Activated T-helper 1 cell treated with anti-CD3 and anti-CD28 coated beads, Interleukin-12 subunit alpha, Interleukin-12 subunit beta, Interleukin-2, Interleukin-4 antibody, amounts not matched to agents 30 ng/mL and 10 ng/mL and 1 ng/mL, durations not matched to agents 14 hours and 24 hours and 36 hours (primary cell): ENCODE results near the gene CATSPER3. TPM values are rescaled to one million over a fixed set of nuclear protein-coding genes. Genes with fewer than 3 reads are reported as not detected.

Source experiments
- DNase-seq: peaks from one replicate; pipeline ENCODE4 v3.0.0; 2021; ENCODE audit warnings: low spot score
- H3K27ac Mint-ChIP-seq: one replicate; pipeline ENCODE4 v1.8.0; 2021; ENCODE audit warnings: mild to moderate bottlenecking, mixed read lengths
- H3K27me3 Mint-ChIP-seq: one replicate; pipeline ENCODE4 v1.8.0; 2022; ENCODE audit warnings: mild to moderate bottlenecking, moderate library complexity, mixed read lengths; ENCODE audit not compliant: insufficient read depth
- H3K36me3 Mint-ChIP-seq: one replicate; pipeline ENCODE4 v1.8.0; 2021; ENCODE audit warnings: low read depth, mixed read lengths
- H3K4me1 Mint-ChIP-seq: one replicate; pipeline ENCODE4 v1.8.0; 2021; ENCODE audit warnings: low read depth, mixed read lengths
- H3K4me3 Mint-ChIP-seq: one replicate; pipeline ENCODE4 v1.8.0; 2021; ENCODE audit warnings: mild to moderate bottlenecking, moderate library complexity, mixed read lengths
- H3K9me3 Mint-ChIP-seq: one replicate; pipeline ENCODE4 v1.8.0; 2021; ENCODE audit warnings: mixed read lengths
- intact Hi-C: fragments of 100-400 bp; cut with micrococcal nuclease; formaldehyde crosslinking; loops from one replicate; pipeline ENCODE4 v1.15.1; 2024
- total RNA-seq: library from RNA; stranded (reverse); gene quantifications from 2 replicates; pipeline ENCODE4 v1.2.3, GENCODE V29; 2022

Gene CATSPER3
- total RNA-seq, 1 donor from 2014 or later = 0.41 TPM

DNA sequence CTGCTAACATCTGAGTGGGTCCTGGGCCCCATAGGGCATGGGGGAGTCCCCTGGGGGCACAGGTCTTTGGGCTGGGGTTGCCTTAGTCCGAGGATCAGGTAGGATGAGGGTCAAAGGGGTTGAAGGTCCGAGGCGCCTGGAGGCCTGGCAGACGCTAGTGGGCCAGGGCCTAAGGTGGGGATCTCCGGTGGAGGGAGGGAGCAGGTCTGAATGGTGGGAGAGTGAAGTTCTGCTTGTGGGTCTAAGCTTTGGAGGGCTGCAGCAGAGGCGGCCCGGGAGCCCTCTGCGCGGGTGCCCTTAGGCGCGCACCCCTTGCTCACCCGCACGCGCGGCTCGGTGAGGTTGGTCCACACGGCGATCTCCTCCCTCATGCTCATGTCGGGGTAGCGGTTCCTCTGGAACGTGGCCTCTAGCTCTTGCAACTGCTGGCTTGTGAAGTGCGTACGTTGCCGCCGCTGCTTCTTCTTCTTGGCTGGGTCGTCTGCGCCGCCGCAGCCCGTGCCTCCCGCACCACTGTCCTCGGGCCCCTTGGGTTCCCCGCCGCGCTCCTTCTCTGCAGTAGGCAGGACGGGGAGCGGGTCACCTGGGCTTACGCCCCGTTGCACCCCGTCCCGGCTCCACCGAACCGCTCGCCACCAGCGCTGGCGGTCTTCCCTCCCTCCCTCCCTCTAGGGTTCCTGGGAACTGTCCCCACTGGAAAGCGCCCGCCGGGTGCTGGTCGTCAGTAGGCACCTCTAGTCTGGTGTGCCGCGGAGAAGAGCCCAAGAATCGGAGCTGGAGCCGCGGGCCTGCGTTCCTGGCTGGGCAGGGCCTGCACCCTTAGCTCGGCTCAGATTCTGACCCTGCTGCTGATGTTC is 63.5 kb downstream of the CATSPER3 start:
- Mint-ChIP-seq H3K9me3 (peaks cover 5% of the 10 kb centered on the region), H3K27ac (no peak overlapping the region), H3K4me1 (peaks cover 36% of the 10 kb centered on the region), H3K36me3 (peaks cover 11% of the 10 kb centered on the region), H3K4me3 (peak overlapping the region; percentile 54), H3K27me3 (peaks cover 68% of the 10 kb centered on the region)
- intact Hi-C loops = loop anchor here (5.0 kb wide), 5 partner anchors 69 to 511 kb away; no protein-coding TSS in a partner anchor
- no peak for DNase-seq

DNA sequence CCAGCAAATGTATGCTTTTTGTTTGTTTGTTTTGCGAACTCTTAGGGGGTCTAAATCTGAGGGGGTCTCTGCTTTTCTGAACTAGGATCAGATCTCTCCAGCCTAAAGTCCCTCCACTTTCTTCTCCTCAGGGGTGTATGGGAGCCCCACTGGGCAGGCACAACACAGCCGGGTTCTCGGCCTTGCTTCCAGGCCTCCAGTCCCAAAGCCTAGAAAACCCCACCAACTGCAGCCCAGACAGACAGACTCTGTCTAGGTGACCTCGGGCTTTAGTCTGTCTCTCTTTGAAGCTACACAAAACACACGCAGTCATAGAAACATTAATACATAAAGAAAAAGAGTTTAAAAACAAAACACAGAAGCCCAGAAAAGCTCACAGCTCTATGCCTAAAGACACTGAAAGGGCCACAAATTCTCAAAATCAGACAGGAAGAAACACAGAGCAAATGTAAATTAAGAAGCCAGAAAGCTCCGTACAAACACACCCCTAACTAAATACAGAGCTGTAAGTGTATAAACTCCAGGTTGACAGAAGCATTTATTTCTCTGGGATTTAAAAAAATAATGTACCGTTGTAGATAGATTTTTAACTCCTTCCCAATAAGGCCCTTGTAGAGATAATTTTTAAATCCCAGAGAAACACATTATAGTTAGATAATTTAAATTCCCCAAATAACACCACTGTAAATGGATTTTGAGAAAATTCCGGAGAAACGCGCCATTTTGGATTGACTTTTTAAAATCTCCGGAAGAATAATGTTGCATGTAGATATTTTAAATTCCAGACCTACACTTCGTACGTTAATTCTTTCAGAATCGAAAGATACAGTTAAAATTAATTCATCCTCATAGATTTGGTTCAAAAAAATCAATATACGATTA is 64.3 kb downstream of the CATSPER3 start:
- intact Hi-C loops = loop anchor here (5.0 kb wide), 5 partner anchors 70 to 510 kb away; no protein-coding TSS in a partner anchor
- no peak overlapping the region for H3K27ac Mint-ChIP-seq
- peak overlapping the region; percentile 63 for H3K4me3 Mint-ChIP-seq
- H3K27me3 Mint-ChIP-seq = peaks cover 70% of the 10 kb centered on the region
- H3K36me3 Mint-ChIP-seq = peaks cover 11% of the 10 kb centered on the region
- no peak for DNase-seq
- peaks cover 5% of the 10 kb centered on the region for H3K9me3 Mint-ChIP-seq
- peaks cover 36% of the 10 kb centered on the region for H3K4me1 Mint-ChIP-seq

DNA sequence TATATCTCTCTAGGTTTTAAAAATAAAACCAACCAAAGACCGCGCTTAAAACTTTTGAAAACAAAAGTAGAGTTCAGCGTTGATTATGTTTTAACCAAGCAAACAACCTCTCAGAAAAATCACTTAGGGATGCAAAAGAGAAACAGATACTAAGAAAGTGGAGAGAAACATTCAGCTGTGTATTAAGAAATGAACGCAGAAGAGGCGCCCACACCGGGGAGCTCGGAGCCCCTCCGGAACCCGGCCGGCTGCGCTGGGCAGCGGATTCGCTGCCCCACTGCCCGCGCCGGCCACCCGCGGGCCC is 64.9 kb downstream of the CATSPER3 start:
- Mint-ChIP-seq H3K27me3 (peaks cover 70% of the 10 kb centered on the region), H3K4me1 (peaks cover 36% of the 10 kb centered on the region), H3K4me3 (peak overlapping the region; percentile 63), H3K27ac (no peak overlapping the region), H3K36me3 (peaks cover 11% of the 10 kb centered on the region), H3K9me3 (peaks cover 5% of the 10 kb centered on the region)
- intact Hi-C loops = loop anchor here (5.0 kb wide), 5 partner anchors 70 to 510 kb away; no protein-coding TSS in a partner anchor
- DNase-seq = no peak

DNA sequence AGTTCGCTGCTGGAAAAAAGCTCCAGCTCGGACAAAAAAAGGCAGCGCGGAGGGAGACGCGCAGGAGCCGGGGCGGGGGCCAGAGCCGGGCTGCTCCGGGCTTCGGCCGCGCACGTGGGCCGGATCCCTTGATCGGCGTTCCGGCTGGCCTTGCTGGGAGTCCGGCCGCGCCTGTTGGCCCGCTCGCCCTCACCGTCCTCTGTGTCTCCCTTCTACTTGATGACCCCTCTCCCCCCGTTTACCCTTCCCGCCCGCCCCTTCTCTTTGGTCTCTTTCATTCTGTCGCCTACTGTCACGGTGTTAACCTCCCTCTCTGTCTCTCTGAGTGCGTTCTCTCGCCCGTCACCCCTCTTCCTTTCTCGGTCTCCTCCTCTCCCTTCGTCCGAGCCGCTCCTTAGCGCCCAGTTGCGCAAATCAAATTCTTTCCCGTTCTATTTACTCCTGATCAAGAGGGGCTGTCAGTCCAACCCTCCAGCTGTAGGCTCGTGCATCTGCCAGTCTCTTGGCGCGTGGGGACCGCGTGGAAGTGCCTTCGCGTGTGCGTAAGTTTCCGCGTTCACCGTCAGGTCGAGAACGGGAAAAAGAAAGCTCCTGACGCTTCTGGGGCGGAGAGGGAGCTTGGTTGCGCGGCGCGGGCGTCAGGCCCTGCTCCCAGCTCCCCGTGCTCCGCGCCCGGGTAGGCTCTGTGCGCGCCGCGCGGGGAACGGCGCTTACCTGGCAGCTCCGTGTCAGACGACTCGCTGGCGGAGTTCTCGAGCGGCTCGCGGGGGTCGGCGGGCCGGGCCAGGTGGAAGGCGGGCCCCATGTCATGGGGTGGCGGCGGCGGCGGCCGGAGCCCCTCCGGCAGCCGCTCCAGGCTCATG is 65.5 kb downstream of the CATSPER3 start:
- peaks cover 75% of the 10 kb centered on the region for H3K27me3 Mint-ChIP-seq
- peaks cover 5% of the 10 kb centered on the region for H3K9me3 Mint-ChIP-seq
- H3K36me3 Mint-ChIP-seq = peaks cover 11% of the 10 kb centered on the region
- H3K4me3 Mint-ChIP-seq = peak overlapping the region; percentile 85
- intact Hi-C loops = loop anchor here (5.0 kb wide), 5 partner anchors 71 to 509 kb away; no protein-coding TSS in a partner anchor
- peaks cover 36% of the 10 kb centered on the region for H3K4me1 Mint-ChIP-seq
- H3K27ac Mint-ChIP-seq = peak overlapping the region; percentile 78
- no peak for DNase-seq

DNA sequence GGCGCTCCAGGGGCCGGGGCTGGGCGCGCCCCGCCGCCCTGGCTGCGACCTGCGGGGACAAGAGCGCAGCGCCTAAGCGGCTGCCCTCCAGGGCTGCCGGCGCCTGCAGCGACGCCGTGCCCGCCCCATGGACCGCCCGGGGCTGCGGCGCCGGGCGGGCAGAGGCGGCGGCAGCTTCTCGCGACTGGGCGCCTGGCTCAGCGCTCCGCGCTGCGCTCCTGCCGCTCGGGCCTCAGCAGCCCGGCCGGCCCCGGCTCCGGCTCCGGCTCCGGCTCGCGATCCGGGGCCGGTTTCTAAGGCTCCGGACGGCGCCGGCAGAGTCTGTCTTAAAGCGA is 66.2 kb downstream of the CATSPER3 start, which contains the start of gene PITX1:
PITX1 (minus strand) TSS at position 328 of the 335 bp plus-strand sequence. CDS start 347 bp downstream, outside the sequence.
- peak within 1 kb of the TSS; percentile 87 for H3K27ac Mint-ChIP-seq
- peak within 1 kb of the TSS; percentile 85 for H3K4me3 Mint-ChIP-seq
- H3K4me1 Mint-ChIP-seq = peaks cover 36% of the 10 kb centered on the region
- DNase-seq = no peak
- H3K27me3 Mint-ChIP-seq = peaks cover 79% of the 10 kb centered on the region
- H3K9me3 Mint-ChIP-seq = peaks cover 5% of the 10 kb centered on the region
- peaks cover 11% of the 10 kb centered on the region for H3K36me3 Mint-ChIP-seq
- intact Hi-C loops = loop anchor here (5.0 kb wide), 5 partner anchors 72 to 508 kb away; no protein-coding TSS in a partner anchor

DNA sequence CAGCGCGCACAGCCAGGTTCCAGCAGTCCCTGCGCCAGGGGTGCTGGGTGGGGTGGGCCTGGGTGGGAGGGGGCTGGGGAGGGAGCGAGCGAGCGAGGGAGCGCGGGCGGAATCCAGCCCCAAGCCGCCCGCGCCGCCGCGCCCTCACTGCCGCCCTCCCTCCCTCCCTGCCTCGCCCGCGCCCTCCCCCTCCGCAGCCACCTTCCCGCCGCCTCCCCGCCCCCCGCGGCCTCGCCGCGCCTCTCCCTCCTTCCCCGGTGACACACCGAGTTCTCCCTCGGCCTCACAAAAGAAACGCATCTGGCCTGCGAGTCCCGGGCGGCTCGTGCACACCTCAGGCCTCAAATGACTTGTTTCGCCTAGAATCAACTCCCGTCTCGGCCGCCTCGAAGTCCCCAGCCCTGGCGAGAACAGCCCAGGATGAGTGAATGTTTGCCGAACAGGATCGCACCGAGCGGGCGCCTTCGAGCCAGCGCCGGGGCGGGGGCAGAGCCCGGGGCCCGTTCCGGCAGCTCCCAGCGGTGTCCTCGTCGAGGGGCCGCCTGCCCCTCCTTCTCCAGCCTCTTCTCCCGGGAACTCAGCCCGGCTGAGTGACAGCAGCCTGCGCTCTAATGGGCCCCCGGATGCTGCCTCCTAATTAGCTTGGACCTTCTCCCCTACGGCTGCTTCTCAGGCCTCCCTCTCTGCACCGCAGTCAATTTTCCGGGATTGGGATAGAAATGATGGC is 66.7 kb downstream of the CATSPER3 start:
- Mint-ChIP-seq H3K9me3 (peaks cover 4% of the 10 kb centered on the region), H3K27me3 (peaks cover 77% of the 10 kb centered on the region), H3K27ac (peak overlapping the region; percentile 87), H3K4me3 (peak overlapping the region; percentile 73), H3K36me3 (peaks cover 10% of the 10 kb centered on the region), H3K4me1 (peaks cover 34% of the 10 kb centered on the region)
- intact Hi-C loops = loop anchor here (5.0 kb wide), 5 partner anchors 72 to 508 kb away; no protein-coding TSS in a partner anchor
- DNase-seq = no peak

DNA sequence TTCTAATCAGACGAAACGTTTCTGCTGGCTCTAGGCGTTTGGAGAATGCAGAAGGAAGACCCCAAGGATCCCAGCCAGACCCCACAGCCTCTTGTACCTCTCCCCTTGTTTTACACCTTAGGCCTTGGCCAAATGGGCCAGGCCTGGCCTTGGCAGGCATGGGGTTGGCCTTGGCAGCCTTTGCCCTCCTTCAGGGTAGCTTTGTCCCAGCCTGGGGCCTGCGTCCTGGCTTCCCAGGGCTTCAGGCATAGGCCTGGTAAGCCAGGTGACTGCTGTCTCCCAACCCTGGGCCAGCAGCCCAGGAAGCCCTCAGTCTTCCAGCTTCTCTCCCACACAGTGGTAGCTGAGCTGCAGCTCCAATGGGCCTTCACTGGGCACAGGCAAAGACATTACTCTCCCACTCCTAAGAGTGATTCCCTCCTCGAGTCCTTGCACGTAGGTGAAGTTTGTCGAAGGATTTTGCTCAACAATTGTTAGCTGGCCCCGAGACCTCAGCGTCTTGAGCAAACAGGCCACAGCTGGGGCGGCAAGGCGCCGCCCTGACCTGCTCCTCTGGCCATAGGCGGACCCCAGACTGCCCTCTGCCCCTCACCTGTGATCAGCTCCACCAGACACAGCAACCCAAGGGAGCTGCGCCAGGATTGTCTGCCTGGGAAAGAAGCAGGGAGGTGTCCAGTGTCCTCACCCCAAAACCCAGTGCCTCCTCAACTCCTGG is 67.4 kb downstream of the CATSPER3 start:
- peak overlapping the region; percentile 70 for H3K4me3 Mint-ChIP-seq
- peak overlapping the region; percentile 77 for H3K27ac Mint-ChIP-seq
- peaks cover 71% of the 10 kb centered on the region for H3K27me3 Mint-ChIP-seq
- H3K4me1 Mint-ChIP-seq = peaks cover 27% of the 10 kb centered on the region
- no peaks in the 10 kb centered on the region for H3K9me3 Mint-ChIP-seq
- no peak for DNase-seq
- peaks cover 5% of the 10 kb centered on the region for H3K36me3 Mint-ChIP-seq
- intact Hi-C loops = loop anchor here (5.0 kb wide), 5 partner anchors 73 to 507 kb away; no protein-coding TSS in a partner anchor

DNA sequence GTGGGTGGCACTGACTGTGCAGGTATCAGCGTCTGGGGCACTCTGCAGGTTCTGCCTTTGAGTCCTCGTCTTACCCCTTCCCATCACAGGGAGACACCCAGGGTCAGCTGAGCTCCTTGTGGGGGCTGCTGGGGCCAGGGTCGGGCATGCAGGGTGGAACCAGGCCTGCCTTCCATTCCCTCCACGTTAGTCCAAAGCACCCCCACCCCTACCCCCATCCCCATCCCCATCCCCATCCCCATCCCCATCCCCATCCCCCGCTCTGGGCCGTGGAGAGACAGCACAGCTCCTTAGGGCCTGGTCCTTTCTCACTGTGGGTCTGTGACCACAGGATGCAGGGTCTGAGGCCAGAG is 67.9 kb downstream of the CATSPER3 start:
- Mint-ChIP-seq H3K9me3 (no peaks in the 10 kb centered on the region), H3K27ac (no peak overlapping the region), H3K4me3 (peak overlapping the region; percentile 11), H3K27me3 (peaks cover 72% of the 10 kb centered on the region), H3K36me3 (peaks cover 5% of the 10 kb centered on the region), H3K4me1 (peaks cover 21% of the 10 kb centered on the region)
- no peak for DNase-seq
- intact Hi-C loops = no loop called here

DNA sequence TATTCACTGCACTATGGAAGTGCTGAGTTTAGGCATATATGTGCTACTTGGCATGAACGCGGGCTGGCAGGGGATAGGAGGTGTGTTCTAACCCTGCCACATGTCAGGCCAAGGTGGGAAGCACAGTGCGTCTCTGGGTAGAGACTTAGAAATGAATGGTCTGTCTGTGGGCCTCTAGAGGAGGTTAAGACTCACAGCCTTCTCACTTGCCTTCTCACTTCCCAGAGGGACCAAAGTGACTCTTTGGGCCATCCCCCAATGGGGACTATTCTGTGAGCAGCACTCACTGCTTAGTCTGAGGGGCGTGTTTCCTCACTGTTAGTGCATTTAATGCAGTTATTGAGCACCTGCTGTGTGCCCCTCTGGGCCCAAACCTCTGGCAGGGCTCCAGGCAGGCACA is 68.7 kb downstream of the CATSPER3 start:
- peaks cover 74% of the 10 kb centered on the region for H3K27me3 Mint-ChIP-seq
- no peak overlapping the region for H3K27ac Mint-ChIP-seq
- H3K4me3 Mint-ChIP-seq = no peak overlapping the region
- DNase-seq = no peak
- H3K9me3 Mint-ChIP-seq = no peaks in the 10 kb centered on the region
- H3K4me1 Mint-ChIP-seq = peaks cover 18% of the 10 kb centered on the region
- intact Hi-C loops = no loop called here
- peaks cover 5% of the 10 kb centered on the region for H3K36me3 Mint-ChIP-seq

DNA sequence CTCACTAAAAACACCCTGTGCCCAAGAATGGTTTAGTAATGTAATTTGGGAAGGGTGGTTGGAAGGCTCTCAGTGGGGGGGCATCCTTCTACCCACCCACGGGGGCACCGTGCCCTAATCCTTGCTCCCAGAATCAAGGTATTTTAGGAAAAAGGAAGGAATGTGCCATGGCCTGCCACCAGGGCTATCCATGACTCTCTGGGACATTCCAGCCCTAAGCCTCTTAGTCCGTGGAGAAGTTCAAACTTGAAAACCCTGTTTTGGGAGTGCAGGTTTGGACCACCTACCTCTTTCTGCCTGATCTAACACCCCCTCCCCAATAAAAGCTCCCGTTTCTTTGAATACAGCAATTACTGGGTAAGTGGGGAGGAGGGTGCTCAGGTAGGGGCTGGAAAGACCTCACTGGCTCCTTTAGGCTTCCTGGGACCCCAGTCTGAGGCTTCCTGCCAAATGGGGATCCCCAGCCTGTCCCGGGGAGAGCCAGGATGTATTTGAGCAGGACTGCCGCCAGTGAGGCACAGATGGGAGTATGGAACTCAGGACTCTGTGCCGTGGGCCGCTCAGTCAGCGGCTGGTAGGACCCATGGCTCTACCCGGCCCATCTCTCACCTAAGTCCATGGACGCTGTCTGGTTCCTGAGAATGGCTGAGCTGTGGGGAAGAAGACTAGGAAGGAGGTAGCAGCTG is 70.0 kb downstream of the CATSPER3 start:
- intact Hi-C loops = loop anchor here (1.0 kb wide), 1 partner anchor 8 kb away; no protein-coding TSS in a partner anchor
- H3K36me3 Mint-ChIP-seq = peaks cover 5% of the 10 kb centered on the region
- no peak overlapping the region for H3K4me3 Mint-ChIP-seq
- H3K27ac Mint-ChIP-seq = peak overlapping the region; percentile 16
- H3K4me1 Mint-ChIP-seq = peaks cover 18% of the 10 kb centered on the region
- no peaks in the 10 kb centered on the region for H3K9me3 Mint-ChIP-seq
- peaks cover 75% of the 10 kb centered on the region for H3K27me3 Mint-ChIP-seq
- DNase-seq = no peak
